ENCODE data around the gene CAND2.

Gene CAND2

GRCh38 chr3:12768579-12769527, 27.6 kb upstream of the CAND2 start:
- TF ChIP-seq NFIC (IDR thresholded peaks at IDR 0.05) (no peak), YY1 (IDR thresholded peaks at IDR 0.05; ENCODE audit: low read depth) (no peak), FOXM1 (IDR thresholded peaks at IDR 0.05; ENCODE audit: borderline replicate concordance, low read depth) (no peak), EGR1 (IDR thresholded peaks at IDR 0.05) (no peak), TAF1 (IDR thresholded peaks at IDR 0.05; ENCODE audit: low read depth) (no peak), EP300 (IDR thresholded peaks at IDR 0.05; ENCODE audit: borderline replicate concordance) (no peak), RAD21 (IDR thresholded peaks at IDR 0.05; ENCODE audit: low read depth) (no peak), CEBPB (IDR thresholded peaks at IDR 0.05) (no peak), TEAD4 (IDR thresholded peaks at IDR 0.05) (no peak), ZBTB7A (IDR thresholded peaks at IDR 0.05; ENCODE audit: low read depth) (no peak)
- TF ChIP-seq, protein P1, sequence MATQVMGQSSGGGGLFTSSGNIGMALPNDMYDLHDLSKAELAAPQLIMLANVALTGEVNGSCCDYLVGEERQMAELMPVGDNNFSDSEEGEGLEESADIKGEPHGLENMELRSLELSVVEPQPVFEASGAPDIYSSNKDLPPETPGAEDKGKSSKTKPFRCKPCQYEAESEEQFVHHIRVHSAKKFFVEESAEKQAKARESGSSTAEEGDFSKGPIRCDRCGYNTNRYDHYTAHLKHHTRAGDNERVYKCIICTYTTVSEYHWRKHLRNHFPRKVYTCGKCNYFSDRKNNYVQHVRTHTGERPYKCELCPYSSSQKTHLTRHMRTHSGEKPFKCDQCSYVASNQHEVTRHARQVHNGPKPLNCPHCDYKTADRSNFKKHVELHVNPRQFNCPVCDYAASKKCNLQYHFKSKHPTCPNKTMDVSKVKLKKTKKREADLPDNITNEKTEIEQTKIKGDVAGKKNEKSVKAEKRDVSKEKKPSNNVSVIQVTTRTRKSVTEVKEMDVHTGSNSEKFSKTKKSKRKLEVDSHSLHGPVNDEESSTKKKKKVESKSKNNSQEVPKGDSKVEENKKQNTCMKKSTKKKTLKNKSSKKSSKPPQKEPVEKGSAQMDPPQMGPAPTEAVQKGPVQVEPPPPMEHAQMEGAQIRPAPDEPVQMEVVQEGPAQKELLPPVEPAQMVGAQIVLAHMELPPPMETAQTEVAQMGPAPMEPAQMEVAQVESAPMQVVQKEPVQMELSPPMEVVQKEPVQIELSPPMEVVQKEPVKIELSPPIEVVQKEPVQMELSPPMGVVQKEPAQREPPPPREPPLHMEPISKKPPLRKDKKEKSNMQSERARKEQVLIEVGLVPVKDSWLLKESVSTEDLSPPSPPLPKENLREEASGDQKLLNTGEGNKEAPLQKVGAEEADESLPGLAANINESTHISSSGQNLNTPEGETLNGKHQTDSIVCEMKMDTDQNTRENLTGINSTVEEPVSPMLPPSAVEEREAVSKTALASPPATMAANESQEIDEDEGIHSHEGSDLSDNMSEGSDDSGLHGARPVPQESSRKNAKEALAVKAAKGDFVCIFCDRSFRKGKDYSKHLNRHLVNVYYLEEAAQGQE (IDR thresholded peaks at IDR 0.05; ENCODE audit: low read depth), result no peak
- TF ChIP-seq, protein P2, sequence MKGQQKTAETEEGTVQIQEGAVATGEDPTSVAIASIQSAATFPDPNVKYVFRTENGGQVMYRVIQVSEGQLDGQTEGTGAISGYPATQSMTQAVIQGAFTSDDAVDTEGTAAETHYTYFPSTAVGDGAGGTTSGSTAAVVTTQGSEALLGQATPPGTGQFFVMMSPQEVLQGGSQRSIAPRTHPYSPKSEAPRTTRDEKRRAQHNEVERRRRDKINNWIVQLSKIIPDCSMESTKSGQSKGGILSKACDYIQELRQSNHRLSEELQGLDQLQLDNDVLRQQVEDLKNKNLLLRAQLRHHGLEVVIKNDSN (IDR thresholded peaks at IDR 0.05), result no peak

DNA sequence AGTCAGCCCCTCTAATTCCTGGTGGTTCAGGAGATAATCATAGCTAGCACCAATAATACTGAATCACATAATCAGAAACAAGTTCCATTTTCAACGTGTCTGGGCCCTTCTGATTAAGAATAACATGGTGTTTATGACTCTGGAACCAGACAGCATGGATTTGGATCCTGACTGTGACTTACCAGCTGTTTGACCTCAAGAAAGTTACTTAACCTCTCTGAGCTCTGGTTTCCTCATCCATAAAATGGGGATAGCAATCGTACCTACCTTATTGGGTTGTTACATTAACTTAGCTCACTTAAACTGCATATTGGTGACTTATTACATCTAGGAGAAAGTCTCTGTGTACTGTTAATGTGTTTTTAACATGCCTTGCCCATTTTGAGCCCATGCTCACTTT, 26.7 kb upstream of the CAND2 start:
- TF ChIP-seq MAX (IDR thresholded peaks at IDR 0.05) (no peak), NFIC (IDR thresholded peaks at IDR 0.05) (no peak), CREB1 (IDR thresholded peaks at IDR 0.05; ENCODE audit: low read depth) (no peak), ZBTB7A (IDR thresholded peaks at IDR 0.05; ENCODE audit: low read depth) (no peak), RAD21 (IDR thresholded peaks at IDR 0.05; ENCODE audit: low read depth) (no peak)

DNA sequence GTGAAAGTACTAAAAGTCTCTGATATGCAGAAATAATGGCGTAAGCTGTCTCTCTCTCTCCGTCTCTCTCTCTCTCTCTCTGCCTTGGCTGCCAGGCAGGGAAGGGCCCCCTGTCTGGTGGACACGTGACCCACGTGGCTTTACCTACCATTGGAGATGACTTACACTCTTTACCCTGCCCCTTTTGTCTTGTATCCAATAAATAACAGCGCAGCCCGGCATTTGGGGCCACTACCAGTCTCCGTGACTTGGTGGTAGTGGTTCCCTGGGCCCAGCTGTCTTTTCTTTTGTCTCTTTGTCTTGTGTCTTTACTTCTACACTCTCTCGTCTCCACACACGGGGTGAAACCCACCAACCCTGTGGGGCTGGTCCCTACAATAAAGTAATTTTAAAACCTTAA, 25.2 kb upstream of the CAND2 start:
- TF ChIP-seq EGR1 (IDR thresholded peaks at IDR 0.05), result no peak
- TF ChIP-seq, protein P2 (IDR thresholded peaks at IDR 0.05), result no peak

GRCh38 chr3:12772462-12772861, 24.0 kb upstream of the CAND2 start:
- TF ChIP-seq, protein P2 (IDR thresholded peaks at IDR 0.05), result no peak
- TF ChIP-seq RAD21 (IDR thresholded peaks at IDR 0.05; ENCODE audit: low read depth), result no peak
- TF ChIP-seq YY1 (IDR thresholded peaks at IDR 0.05; ENCODE audit: low read depth), result no peak
- no peak for TF ChIP-seq TAF1 (IDR thresholded peaks at IDR 0.05; ENCODE audit: low read depth)
- TF ChIP-seq TCF12 (IDR thresholded peaks at IDR 0.05; ENCODE audit: low read depth), result no peak
- TF ChIP-seq TEAD4 (IDR thresholded peaks at IDR 0.05), result no peak
- TF ChIP-seq, protein P1 (IDR thresholded peaks at IDR 0.05; ENCODE audit: low read depth), result no peak
- TF ChIP-seq CEBPB (IDR thresholded peaks at IDR 0.05), result no peak
- TF ChIP-seq EGR1 (IDR thresholded peaks at IDR 0.05), result no peak
- TF ChIP-seq FOXM1 (IDR thresholded peaks at IDR 0.05; ENCODE audit: borderline replicate concordance, low read depth), result no peak
- TF ChIP-seq EP300 (IDR thresholded peaks at IDR 0.05; ENCODE audit: borderline replicate concordance), result no peak
- no peak for TF ChIP-seq MAX (IDR thresholded peaks at IDR 0.05)
- no peak for TF ChIP-seq ZBTB7A (IDR thresholded peaks at IDR 0.05; ENCODE audit: low read depth)
- TF ChIP-seq CREB1 (IDR thresholded peaks at IDR 0.05; ENCODE audit: low read depth), result no peak
- TF ChIP-seq NFIC (IDR thresholded peaks at IDR 0.05), result no peak

GRCh38 chr3:12773030-12773709, 23.3 kb upstream of the CAND2 start:
- TF ChIP-seq CEBPB (IDR thresholded peaks at IDR 0.05) (no peak), YY1 (IDR thresholded peaks at IDR 0.05; ENCODE audit: low read depth) (no peak), FOXM1 (IDR thresholded peaks at IDR 0.05; ENCODE audit: borderline replicate concordance, low read depth) (no peak), TEAD4 (IDR thresholded peaks at IDR 0.05) (no peak), TAF1 (IDR thresholded peaks at IDR 0.05; ENCODE audit: low read depth) (no peak)
